DND-41 (cell line): ENCODE data around the gene MCL1.
A peak's percentile ranks its signal among the peaks of the same experiment; 100 is the strongest.

ENCODE experiments used
- CTCF ChIP-seq: IDR thresholded peaks from 2 replicates; pipeline ENCODE4 v1.5.1; 2012; ENCODE audit warnings: borderline replicate concordance, low read length, moderate library complexity, mild to moderate bottlenecking; ENCODE audit not compliant: poor library complexity, severe bottlenecking; ENCODE audit errors: extremely low read depth
- EZH2 ChIP-seq: IDR thresholded peaks from 3 replicates; pipeline ENCODE4 v1.6.1; 2012; ENCODE audit warnings: borderline replicate concordance, low read depth, mild to moderate bottlenecking, moderate library complexity, low read length, inconsistent platforms; ENCODE audit not compliant: severe bottlenecking

- peak; percentile 73 for TF ChIP-seq CTCF
- TF ChIP-seq EZH2: no peak
These were observed 42.3 kb upstream of the MCL1 start for GRCh38 chr1:150621497-150622302.
